K562 treated with DMSO at 1 percent for 12 hours (cell line): ENCODE data around the gene HIRA. TPM values are rescaled to one million over a fixed set of nuclear protein-coding genes. Genes with fewer than 3 reads are reported as not detected.

Source experiments
- total RNA-seq: library from RNA; unstranded; fragments of 300-600 nt; gene quantifications from 2 replicates; pipeline ENCODE4 v1.2.3, GENCODE V29; 2022; ENCODE audit not compliant: insufficient read depth

Gene HIRA
- 58.4 and 108 TPM in 2 replicates for total RNA-seq

GRCh38 chr22:19431649-19432132, at the start of gene HIRA:
HIRA (minus strand) TSS chr22:19431733; CDS start chr22:19431476, 257 bp downstream.

GRCh38 chr22:19479355-19480172, 48.0 kb upstream of the HIRA start, which contains the start of gene CDC45:
CDC45 (plus strand) TSS chr22:19479920; CDS start chr22:19479969, 49 bp downstream.

GRCh38 chr22:19478901-19479354, 47.4 kb upstream of the HIRA start, which contains the start of gene UFD1:
UFD1 (minus strand) TSS chr22:19479193; CDS start chr22:19479085, 108 bp downstream.

GRCh38 chr22:19447330-19448075, 16.0 kb upstream of the HIRA start, which contains the start of gene C22orf39:
C22orf39 (minus strand) TSS chr22:19447711; CDS start chr22:19447688, 23 bp downstream.

GRCh38 chr22:19432133-19432851, 759 bp upstream of the HIRA start, which contains the start of gene MRPL40:
MRPL40 (plus strand) TSS chr22:19432545; CDS start chr22:19432555, 10 bp downstream.

GRCh38 chr22:19291580-19292457, 139.7 kb downstream of the HIRA start, which contains the start of gene CLTCL1:
CLTCL1 (minus strand) TSS chr22:19291719; CDS start chr22:19291641, 78 bp downstream.

Other genes starting within 250 kb of the HIRA start
- 14.4 and 25.9 TPM in 2 replicates for gene CLTCL1, start 140.0 kb downstream of the HIRA start, total RNA-seq
- gene MRPL40, start 812 bp upstream of the HIRA start, total RNA-seq: 116 and 117 TPM in 2 replicates
- 72.9 and 124 TPM in 2 replicates for gene C22orf39, start 16.0 kb upstream of the HIRA start, total RNA-seq
- gene UFD1, start 47.5 kb upstream of the HIRA start, total RNA-seq: 346 and 460 TPM in 2 replicates
- 222 and 287 TPM in 2 replicates for gene CDC45, start 48.2 kb upstream of the HIRA start, total RNA-seq
- gene CLDN5, start 92.7 kb upstream of the HIRA start, total RNA-seq: 1.3 TPM in 1 of 2 replicates, not detected in the other